Spinal cord (tissue), 10 donors: ENCODE data around the gene PM20D1. TPM values are rescaled to one million over a fixed set of nuclear protein-coding genes. Genes with fewer than 3 reads are reported as not detected.
A peak's percentile ranks its signal among the peaks of the same experiment; 100 is the strongest.

Source experiments
- DNase-seq, 6 donors: peaks; one replicate each; pipeline versions ENCODE4 v3.0.0 to v3.0.0-alpha.2; 2013 to 2015; ENCODE audit warnings: low spot score in 6 of 6, low read depth in 4 of 6
- H3K27ac ChIP-seq: one replicate; pipeline ENCODE4 v1.5.1; 2013; ENCODE audit warnings: low read depth, low read length, control low read depth
- H3K27me3 ChIP-seq: one replicate; pipeline ENCODE4 v1.6.1; 2013; ENCODE audit warnings: low read length; ENCODE audit not compliant: control insufficient read depth, insufficient read depth
- H3K36me3 ChIP-seq: one replicate; pipeline ENCODE4 v1.6.1; 2013; ENCODE audit warnings: low read length; ENCODE audit not compliant: control insufficient read depth, insufficient read depth
- H3K4me1 ChIP-seq: one replicate; pipeline ENCODE4 v1.6.1; 2013; ENCODE audit warnings: low read length; ENCODE audit not compliant: control insufficient read depth, insufficient read depth
- H3K4me3 ChIP-seq: one replicate; pipeline ENCODE4 v1.5.1; 2013; ENCODE audit warnings: low read depth, low read length, control low read depth
- H3K9me3 ChIP-seq: one replicate; pipeline ENCODE4 v1.6.1; 2013; ENCODE audit warnings: low read length; ENCODE audit not compliant: control insufficient read depth, insufficient read depth
- WGBS: methylation state at CpG from one replicate; pipeline ENCODE4 v1.1.5; 2013; ENCODE audit warnings: missing lambda C conversion rate; ENCODE audit not compliant: insufficient coverage; 5-methylcytosine and 5-hydroxymethylcytosine counted together
- polyA plus RNA-seq, 2 donors: library from polyadenylated mRNA; unstranded; fragments of 120-200 nt; gene quantifications; one replicate each; pipeline ENCODE4 v1.2.1, GENCODE V29; 2013; ENCODE audit not compliant: insufficient read length in 2 of 2
- total RNA-seq, 2 donors: library from RNA; depleted of rRNA in 1 of 2; stranded (reverse); fragments of 120-200 nt in 1 of 2; fragments of >200 nt in 1 of 2; gene quantifications; one replicate each; pipeline versions ENCODE4 v1.2.3 to v1.2.4, GENCODE V29; 2013 to 2014
- donor health status: healthy.

Gene PM20D1
- total and polyA plus RNA-seq, 4 donors = 0.68 to 0.99 (median 0.69) TPM; not detected in 1

- peaks cover 3% of the 10 kb centered on the region for H3K36me3 ChIP-seq
- no peaks in the 10 kb centered on the region for H3K9me3 ChIP-seq
- H3K4me3 ChIP-seq = no peak overlapping the region
- no peak for DNase-seq
- H3K27me3 ChIP-seq = no peaks in the 10 kb centered on the region
- 80% methylated on average over 1 of the region's 9 CpGs for WGBS
- H3K4me1 ChIP-seq = peaks cover 9% of the 10 kb centered on the region
- no peak overlapping the region for H3K27ac ChIP-seq
Measured at GRCh38 chr1:205785446-205785845, 64.5 kb downstream of the PM20D1 start.

GRCh38 chr1:205783904-205784303 lies 66.0 kb downstream of the PM20D1 start:
- Histone ChIP-seq H3K9me3 (no peaks in the 10 kb centered on the region), H3K27ac (peak overlapping the region; percentile 4), H3K36me3 (no peaks in the 10 kb centered on the region), H3K27me3 (no peaks in the 10 kb centered on the region), H3K4me1 (peaks cover 9% of the 10 kb centered on the region), H3K4me3 (no peak overlapping the region)
- WGBS = 63% methylated on average over 3 of the region's 4 CpGs
- peak in 1 of 6 donors; percentile 71 for DNase-seq

- Histone ChIP-seq H3K27ac (peak overlapping the region; percentile 64), H3K9me3 (no peaks in the 10 kb centered on the region), H3K4me1 (peaks cover 9% of the 10 kb centered on the region), H3K4me3 (no peak overlapping the region), H3K36me3 (no peaks in the 10 kb centered on the region), H3K27me3 (no peaks in the 10 kb centered on the region)
- peak in 1 of 6 donors; percentile 53 for DNase-seq
Measured at GRCh38 chr1:205783433-205783795, 66.5 kb downstream of the PM20D1 start.

GRCh38 chr1:205782627-205783432 lies 67.1 kb downstream of the PM20D1 start:
- no peaks in the 10 kb centered on the region for H3K27me3 ChIP-seq
- WGBS = 66% methylated on average over 3 of the region's 4 CpGs
- no peak for DNase-seq
- no peaks in the 10 kb centered on the region for H3K36me3 ChIP-seq
- H3K4me3 ChIP-seq = no peak overlapping the region
- H3K27ac ChIP-seq = peak overlapping the region; percentile 64
- H3K4me1 ChIP-seq = peaks cover 9% of the 10 kb centered on the region
- no peaks in the 10 kb centered on the region for H3K9me3 ChIP-seq

- H3K36me3 ChIP-seq = no peaks in the 10 kb centered on the region
- no peaks in the 10 kb centered on the region for H3K27me3 ChIP-seq
- peaks cover 10% of the 10 kb centered on the region for H3K4me1 ChIP-seq
- 83% methylated on average over 1 of the region's 5 CpGs for WGBS
- H3K9me3 ChIP-seq = no peaks in the 10 kb centered on the region
- DNase-seq = no peak
- H3K27ac ChIP-seq = no peak overlapping the region
- H3K4me3 ChIP-seq = no peak overlapping the region
Measured at GRCh38 chr1:205780335-205780734, 69.6 kb downstream of the PM20D1 start.

Other genes starting within 250 kb of the PM20D1 start
- 10 to 100 TPM; 19.4 to 23.9 TPM for gene ELK4, start 218.1 kb downstream of the PM20D1 start, total RNA-seq
- 10 to 100 TPM; 11.9 to 12.6 TPM for gene ELK4, start 218.1 kb downstream of the PM20D1 start, polyA plus RNA-seq
- 1 to 10 TPM; 6.5 to 9.5 TPM for gene SLC45A3, start 169.6 kb downstream of the PM20D1 start, total RNA-seq
- gene SLC45A3, start 169.6 kb downstream of the PM20D1 start, polyA plus RNA-seq = 1 to 10 TPM; 6.3 to 6.7 TPM
- 100 to 1,000 TPM; 254 to 260 TPM for gene NUCKS1, start 100.0 kb downstream of the PM20D1 start, total RNA-seq
- gene NUCKS1, start 100.0 kb downstream of the PM20D1 start, polyA plus RNA-seq = 100 to 1,000 TPM; 185 to 256 TPM
- 10 to 100 TPM; 15.0 to 19.8 TPM for gene RAB29, start 74.7 kb downstream of the PM20D1 start, total RNA-seq
- gene RAB29, start 74.7 kb downstream of the PM20D1 start, polyA plus RNA-seq = 1 to 10 TPM; 9.3 to 9.6 TPM
- gene SLC41A1, start 36.9 kb downstream of the PM20D1 start, total RNA-seq = 100 to 1,000 TPM in 1 of 2 donors, 10 to 100 TPM in 1; 28.2 to 131 TPM
- 10 to 100 TPM; 59.5 to 76.7 TPM for gene SLC41A1, start 36.9 kb downstream of the PM20D1 start, polyA plus RNA-seq
- gene SLC26A9, start 93.3 kb upstream of the PM20D1 start, total RNA-seq = under 1 TPM; 0.06 to 0.30 TPM
- gene SLC26A9, start 93.3 kb upstream of the PM20D1 start, polyA plus RNA-seq = under 1 TPM; 0.21 to 0.29 TPM
- 1 to 10 TPM; 5.4 to 6.1 TPM for gene RAB7B, start 153.3 kb upstream of the PM20D1 start, total RNA-seq
- 1 to 10 TPM; 7.1 to 7.5 TPM for gene RAB7B, start 153.3 kb upstream of the PM20D1 start, polyA plus RNA-seq
- gene CTSE, start 173.8 kb upstream of the PM20D1 start, total RNA-seq = under 1 TPM; 0.20 to 0.28 TPM
- gene CTSE, start 173.8 kb upstream of the PM20D1 start, polyA plus RNA-seq = under 1 TPM in 1 of 2 donors, not detected in 1; 0.18 TPM
- gene RHEX, start 203.0 kb upstream of the PM20D1 start, total RNA-seq = under 1 TPM; 0.55 to 0.59 TPM
- gene RHEX, start 203.0 kb upstream of the PM20D1 start, polyA plus RNA-seq = under 1 TPM in 1 of 2 donors, not detected in 1; 0.12 TPM